ENCODE measurements around the gene SLC22A23. TPM values are rescaled to one million over a fixed set of nuclear protein-coding genes. Genes with fewer than 3 reads are reported as not detected.

SLC22A23 gene
- total RNA-seq, 1 experiment from 2014 or later: 5.7 TPM

GRCh38 chr6:3417473-3417872 is 39.4 kb downstream of the SLC22A23 start:
- peaks cover 44% of the 10 kb centered on the region for H3K4me1 ChIP-seq (ENCODE audit: insufficient read depth, low read length)
- intact Hi-C loops (cut with micrococcal nuclease): no loop called here
- H3K27ac ChIP-seq (ENCODE audit: low read length): no peak overlapping the region
- TF ChIP-seq EZH2 (IDR thresholded peaks at IDR 0.05; ENCODE audit: low read length, unreplicated experiment): no peak
- no peak for TF ChIP-seq EZH2phosphoT487 (IDR thresholded peaks at IDR 0.05; ENCODE audit: borderline replicate concordance, low read length)
- TF ChIP-seq CTCF (conservative IDR thresholded peaks at IDR 0.05; ENCODE audit: low read depth, low read length): no peak
- POLR2A ChIA-PET (ENCODE audit: unreplicated experiment): interaction anchor here (0.6 kb wide), 1 partner anchor 41 kb away, joined by 5 read pairs; no protein-coding TSS in a partner anchor
- no peak for ATAC-seq
- no peaks in the 10 kb centered on the region for H4K20me1 ChIP-seq (ENCODE audit: low read length)
- no peaks in the 10 kb centered on the region for H3K9me3 ChIP-seq (ENCODE audit: low read length)
- CTCF ChIA-PET: interaction anchor here (0.6 kb wide), 1 partner anchor 136 kb away, joined by 3 read pairs; no protein-coding TSS in a partner anchor
- no peaks in the 10 kb centered on the region for H3K36me3 ChIP-seq (ENCODE audit: low read depth, low read length)
- BruUV-seq (replicated peaks): no TSS peak
- H2AFZ ChIP-seq (ENCODE audit: low read length): no peak overlapping the region
- no peaks in the 10 kb centered on the region for H3K9me2 ChIP-seq (replicated peaks; ENCODE audit: low read length)
- no peaks in the 10 kb centered on the region for H3K27me3 ChIP-seq (ENCODE audit: low read length)
- no peak overlapping the region for H3K4me2 ChIP-seq (ENCODE audit: low read length)
- H3K9ac ChIP-seq (ENCODE audit: low read length): no peak overlapping the region
- no peak overlapping the region for H3K4me3 ChIP-seq (ENCODE audit: low read length)
- H3K79me2 ChIP-seq (ENCODE audit: low read length): no peaks in the 10 kb centered on the region
- DNase-seq: no peak
- H3F3A ChIP-seq (ENCODE audit: low read length, unreplicated experiment): no peaks in the 10 kb centered on the region

- Histone ChIP-seq H3K27ac (ENCODE audit: low read length) (no peak overlapping the region), H3K4me1 (ENCODE audit: insufficient read depth, low read length) (peaks cover 35% of the 10 kb centered on the region), H3K9me2 (replicated peaks; ENCODE audit: low read length) (no peaks in the 10 kb centered on the region), H3K4me2 (ENCODE audit: low read length) (no peak overlapping the region), H2AFZ (ENCODE audit: low read length) (no peak overlapping the region), H3K36me3 (ENCODE audit: low read depth, low read length) (no peaks in the 10 kb centered on the region), H3K4me3 (ENCODE audit: low read length) (no peak overlapping the region), H3K79me2 (ENCODE audit: low read length) (no peaks in the 10 kb centered on the region), H3K9me3 (ENCODE audit: low read length) (no peaks in the 10 kb centered on the region), H3K27me3 (ENCODE audit: low read length) (no peaks in the 10 kb centered on the region), H4K20me1 (ENCODE audit: low read length) (no peaks in the 10 kb centered on the region), H3K9ac (ENCODE audit: low read length) (no peak overlapping the region), H3F3A (ENCODE audit: low read length, unreplicated experiment) (no peaks in the 10 kb centered on the region)
- no peak for DNase-seq
- POLR2A ChIA-PET (ENCODE audit: unreplicated experiment): no interaction called here
- no peak for ATAC-seq
- BruUV-seq (replicated peaks): no TSS peak
- TF ChIP-seq EZH2phosphoT487 (IDR thresholded peaks at IDR 0.05; ENCODE audit: borderline replicate concordance, low read length) (no peak), CTCF (conservative IDR thresholded peaks at IDR 0.05; ENCODE audit: low read depth, low read length) (no peak), EZH2 (IDR thresholded peaks at IDR 0.05; ENCODE audit: low read length, unreplicated experiment) (no peak)
- intact Hi-C loops (cut with micrococcal nuclease): no loop called here
- CTCF ChIA-PET: interaction anchor here (0.5 kb wide), 1 partner anchor 58 kb away, joined by 3 read pairs; no protein-coding TSS in a partner anchor
Measured at GRCh38 chr6:3415490-3415889, 41.4 kb downstream of the SLC22A23 start.

DNA sequence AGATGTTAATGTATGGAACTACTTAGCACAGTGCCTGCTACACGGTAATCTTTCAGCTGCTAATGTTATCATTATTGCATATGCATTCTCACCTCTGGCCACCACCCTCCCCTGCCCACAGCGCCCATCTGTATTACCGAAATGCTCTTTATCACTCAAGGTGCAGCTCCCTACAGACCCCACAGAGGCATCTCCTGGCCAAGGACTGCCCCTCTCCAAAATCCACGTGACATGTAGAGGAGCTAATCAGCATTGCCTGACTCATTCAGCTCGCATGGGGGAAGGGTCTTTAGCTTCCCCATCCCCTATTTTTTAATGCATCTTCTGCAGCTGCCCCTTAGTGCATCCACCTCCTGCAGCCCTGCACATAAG is 41.8 kb downstream of the SLC22A23 start:
- Histone ChIP-seq H3K4me2 (ENCODE audit: low read length) (no peak overlapping the region), H3K79me2 (ENCODE audit: low read length) (no peaks in the 10 kb centered on the region), H2AFZ (ENCODE audit: low read length) (no peak overlapping the region), H3K9ac (ENCODE audit: low read length) (no peak overlapping the region), H3F3A (ENCODE audit: low read length, unreplicated experiment) (no peaks in the 10 kb centered on the region), H3K9me3 (ENCODE audit: low read length) (no peaks in the 10 kb centered on the region), H4K20me1 (ENCODE audit: low read length) (no peaks in the 10 kb centered on the region), H3K27ac (ENCODE audit: low read length) (no peak overlapping the region), H3K4me3 (ENCODE audit: low read length) (no peak overlapping the region), H3K9me2 (replicated peaks; ENCODE audit: low read length) (no peaks in the 10 kb centered on the region), H3K4me1 (ENCODE audit: insufficient read depth, low read length) (peaks cover 31% of the 10 kb centered on the region), H3K36me3 (ENCODE audit: low read depth, low read length) (no peaks in the 10 kb centered on the region), H3K27me3 (ENCODE audit: low read length) (no peaks in the 10 kb centered on the region)
- BruUV-seq (replicated peaks): no TSS peak
- ChIA-PET POLR2A (ENCODE audit: unreplicated experiment) (no interaction called here), CTCF (interaction anchor here (0.5 to 0.6 kb wide), 2 partner anchors 18 to 58 kb away, joined by 3 read pairs; no protein-coding TSS in a partner anchor)
- no peak for DNase-seq
- TF ChIP-seq EZH2phosphoT487 (IDR thresholded peaks at IDR 0.05; ENCODE audit: borderline replicate concordance, low read length) (no peak), CTCF (conservative IDR thresholded peaks at IDR 0.05; ENCODE audit: low read depth, low read length) (no peak)
- no peak for ATAC-seq
- intact Hi-C loops (cut with micrococcal nuclease): no loop called here

Data from PC-3 (cell line).